Measurements from ENCODE around the gene NAA80. TPM values are rescaled to one million over a fixed set of nuclear protein-coding genes. Genes with fewer than 3 reads are reported as not detected.

NAA80 gene
- total RNA-seq, 1 donor from 2014 or later: 11.8 TPM

DNA sequence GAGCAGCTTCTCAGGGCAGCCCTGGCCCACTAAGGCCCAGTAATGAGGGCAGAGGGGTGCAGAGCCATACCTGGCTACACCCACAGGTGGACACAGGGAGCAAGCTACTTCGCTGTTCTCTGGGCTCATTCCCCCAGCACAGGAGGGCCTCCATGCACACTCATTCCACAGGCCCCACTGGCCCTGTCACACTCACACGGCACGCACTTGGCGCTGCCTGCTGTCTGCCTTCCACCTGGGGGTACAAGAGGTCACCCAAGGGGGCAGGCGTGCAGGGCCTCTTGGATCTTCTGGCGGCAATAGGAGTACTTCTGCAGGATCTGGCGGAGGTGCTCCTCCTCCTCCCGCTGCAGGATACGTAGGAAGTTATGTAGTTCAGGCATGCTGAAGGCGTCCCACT is 31.1 kb upstream of the NAA80 start:
- DNase-seq (ENCODE audit: extremely low read depth, low read depth, low spot score): no peak

DNA sequence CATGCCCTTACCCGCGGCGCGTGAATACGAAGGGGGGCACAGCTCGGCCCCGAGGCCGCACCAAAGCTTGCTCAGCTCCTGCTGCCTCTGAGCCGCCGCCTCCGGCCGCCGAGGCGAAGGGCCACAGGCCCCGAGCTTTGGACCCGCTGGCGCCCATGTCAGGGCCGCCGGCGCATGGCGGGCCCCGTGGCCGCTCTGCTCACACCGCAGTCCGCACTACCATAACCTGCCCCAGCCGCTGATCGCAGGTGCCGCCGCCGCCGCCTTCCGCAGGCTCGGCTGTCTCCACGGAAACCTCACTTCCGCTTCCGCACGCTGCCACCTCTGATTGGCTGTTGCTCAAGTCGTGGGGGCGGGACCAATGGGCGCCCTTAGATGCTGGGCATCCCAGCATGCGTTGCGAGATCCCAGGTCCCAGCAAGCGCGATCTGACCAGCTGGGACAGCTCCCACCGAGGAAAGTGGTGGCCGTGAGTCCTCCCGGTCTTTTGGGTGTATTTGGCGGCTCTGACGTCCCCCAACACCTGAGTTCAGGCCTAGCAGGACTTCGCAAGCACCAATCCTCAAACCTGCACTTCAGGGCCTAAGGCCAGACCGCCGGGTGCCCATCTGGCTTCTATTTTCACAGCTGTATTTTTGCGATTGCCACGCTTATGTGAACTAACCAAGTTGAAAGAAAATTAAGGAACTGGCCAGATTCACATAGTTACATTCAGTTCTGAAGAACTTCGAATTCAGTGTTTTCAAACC is 28.9 kb upstream of the NAA80 start, which contains the start of gene TUSC2:
Gene TUSC2, minus strand, starts transcription at position 281 of the 749 bp plus-strand sequence. Its CDS starts 124 bp downstream, at position 157.
- DNase-seq (ENCODE audit: extremely low read depth, low read depth, low spot score): no peak

DNA sequence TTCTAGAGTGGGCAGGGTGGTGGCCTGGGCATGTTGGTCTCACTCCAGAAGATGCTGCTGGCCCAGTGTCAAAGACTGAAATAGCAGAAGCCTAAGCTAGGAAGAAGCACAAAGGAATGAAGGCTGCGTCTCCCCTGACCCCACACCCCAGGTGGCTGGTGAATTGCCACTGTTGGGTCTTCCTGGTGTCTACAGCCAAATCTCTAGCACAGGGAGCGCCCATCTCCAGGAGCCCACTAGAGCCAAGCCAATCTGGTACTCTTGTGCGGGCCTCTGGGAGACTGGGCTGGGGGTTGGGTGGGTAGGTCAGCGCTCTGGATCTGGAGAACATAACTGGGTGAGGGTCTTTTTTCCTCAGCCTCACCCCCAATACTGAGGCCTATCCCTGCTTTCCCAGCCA is 27.9 kb upstream of the NAA80 start:
- DNase-seq (ENCODE audit: extremely low read depth, low read depth, low spot score): no peak

DNA sequence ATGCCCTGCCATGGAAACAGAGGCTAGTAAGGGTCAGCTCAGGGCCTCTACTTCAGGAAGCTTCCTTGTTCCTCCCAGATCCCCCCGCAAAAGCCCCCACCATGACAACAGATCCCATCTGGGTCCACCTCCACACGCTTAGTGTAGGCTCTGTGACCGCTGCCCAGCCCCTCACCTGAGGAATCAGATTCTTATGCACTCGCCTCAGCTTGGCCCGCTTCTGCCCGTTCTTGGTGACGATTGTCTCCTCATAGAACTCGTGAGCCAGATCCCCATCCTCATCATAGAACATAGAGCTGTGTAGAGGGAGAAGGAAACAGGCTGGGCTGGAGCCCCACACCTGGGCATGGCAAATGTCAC is 27.0 kb upstream of the NAA80 start:
- DNase-seq (ENCODE audit: extremely low read depth, low read depth, low spot score): no peak

DNA sequence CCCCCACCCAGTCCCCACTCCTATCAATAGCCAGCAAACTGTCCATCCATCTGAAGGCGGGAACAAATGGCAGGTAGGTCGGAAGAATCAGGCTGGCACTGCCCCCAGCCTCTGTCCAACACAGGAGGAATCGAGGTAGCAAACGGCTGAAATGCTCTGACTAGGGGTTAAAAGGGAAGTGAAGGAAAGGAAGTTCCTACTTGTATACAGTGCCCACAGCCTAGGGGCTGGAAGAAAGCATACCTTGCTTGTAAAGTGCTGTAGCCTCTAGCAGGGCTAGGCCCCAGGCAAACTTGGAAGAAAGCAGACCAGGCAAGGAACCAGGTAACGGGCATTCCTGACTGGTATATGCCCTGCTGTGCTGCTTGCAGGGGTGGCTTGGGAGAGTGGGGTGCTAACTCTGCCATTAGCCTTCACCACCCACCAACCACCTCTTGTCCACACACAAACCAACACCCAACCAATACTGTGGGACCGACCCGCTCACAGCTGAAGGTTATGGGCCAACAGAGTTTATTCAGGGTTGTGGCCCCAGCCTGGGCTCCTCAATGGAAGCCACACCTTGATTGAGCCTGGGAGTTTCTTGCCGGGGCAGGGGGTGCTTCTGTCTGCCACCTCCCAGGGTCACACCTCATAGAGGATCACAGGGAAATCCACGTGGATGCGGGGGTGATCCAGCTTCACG is 26.4 kb upstream of the NAA80 start:
- no peak for DNase-seq (ENCODE audit: extremely low read depth, low read depth, low spot score)

DNA sequence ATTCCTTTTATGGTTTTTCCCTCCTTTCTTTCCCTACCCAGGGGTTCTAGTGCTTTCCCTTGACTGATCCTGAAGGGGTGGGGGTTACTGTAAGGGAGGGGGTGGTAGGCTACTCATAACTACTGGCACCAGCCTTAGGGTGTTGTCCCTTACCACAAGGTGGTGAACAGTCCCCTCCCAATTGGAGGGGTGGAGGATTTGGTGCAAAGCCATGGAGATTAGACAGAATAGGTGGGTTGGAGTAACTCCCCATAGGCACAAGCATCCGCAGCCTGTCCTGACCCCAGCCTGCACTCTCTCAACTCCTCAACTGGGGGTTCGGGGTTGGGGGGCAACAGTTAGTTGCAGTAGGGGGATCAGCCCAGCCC is 25.9 kb upstream of the NAA80 start:
- DNase-seq (ENCODE audit: extremely low read depth, low read depth, low spot score): no peak

DNA sequence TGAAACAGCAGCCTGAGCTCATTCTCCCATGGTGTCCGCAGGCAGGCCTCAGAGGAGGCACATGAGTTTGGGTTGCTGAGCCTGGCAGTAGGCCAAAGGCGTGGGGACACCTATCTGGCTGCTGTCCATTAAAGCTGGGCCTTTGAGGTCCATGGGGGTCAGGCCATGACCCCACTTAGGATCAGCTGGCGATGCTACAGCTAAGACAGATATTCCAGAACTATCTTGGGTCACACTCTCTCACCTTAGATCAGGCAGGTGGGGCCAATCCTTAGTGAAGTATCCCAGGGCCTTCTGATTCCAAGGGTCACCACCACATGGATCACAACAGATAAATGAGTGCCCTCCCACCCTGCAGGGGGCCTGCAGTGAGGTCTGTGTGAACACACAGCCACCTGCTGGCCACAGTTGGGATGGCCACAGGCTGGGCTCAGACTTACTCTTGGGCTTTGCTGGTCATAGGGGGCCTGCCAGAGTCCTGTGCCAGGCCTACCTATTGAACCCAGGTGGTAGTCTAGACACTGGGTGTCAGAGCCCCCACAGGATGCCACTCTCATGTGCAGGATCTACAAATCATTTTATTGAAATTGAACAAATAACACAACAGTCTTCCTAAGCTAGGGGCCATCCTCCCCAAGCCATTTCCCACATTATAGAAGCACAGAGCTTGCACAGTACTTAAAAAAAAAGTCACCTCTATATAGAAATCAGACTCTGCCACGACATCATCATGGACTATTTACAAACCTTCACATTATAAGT is 25.3 kb upstream of the NAA80 start:
- DNase-seq (ENCODE audit: extremely low read depth, low read depth, low spot score): no peak

DNA sequence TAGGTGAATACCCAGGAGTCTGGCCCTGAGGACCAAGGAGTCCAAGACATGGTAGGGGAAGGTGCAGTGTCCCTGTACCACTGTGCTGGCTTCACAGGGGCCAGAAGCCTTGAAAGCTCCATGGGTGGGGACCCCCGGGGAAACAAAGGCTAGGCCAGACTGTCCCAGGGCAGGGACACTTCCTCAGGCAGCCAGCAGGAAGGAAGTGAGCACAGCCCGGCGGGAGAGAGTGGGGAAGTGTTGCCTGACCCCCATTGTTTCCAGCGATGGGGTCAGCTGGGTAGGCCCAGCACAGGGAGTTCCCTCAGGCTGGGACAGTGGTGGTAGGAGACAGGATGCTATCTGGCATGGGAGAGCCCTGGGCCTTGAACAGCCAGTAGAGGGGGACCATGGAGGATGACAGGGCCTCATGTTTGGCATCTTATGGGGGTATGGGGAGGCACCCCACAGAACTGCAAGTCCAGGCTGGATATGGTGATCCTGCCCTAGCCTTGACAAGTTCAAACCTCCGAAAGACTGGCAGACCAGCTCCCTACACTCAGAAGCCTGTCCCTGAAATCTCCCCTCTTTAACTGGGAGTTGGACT is 24.5 kb upstream of the NAA80 start:
- no peak for DNase-seq (ENCODE audit: extremely low read depth, low read depth, low spot score)

DNA sequence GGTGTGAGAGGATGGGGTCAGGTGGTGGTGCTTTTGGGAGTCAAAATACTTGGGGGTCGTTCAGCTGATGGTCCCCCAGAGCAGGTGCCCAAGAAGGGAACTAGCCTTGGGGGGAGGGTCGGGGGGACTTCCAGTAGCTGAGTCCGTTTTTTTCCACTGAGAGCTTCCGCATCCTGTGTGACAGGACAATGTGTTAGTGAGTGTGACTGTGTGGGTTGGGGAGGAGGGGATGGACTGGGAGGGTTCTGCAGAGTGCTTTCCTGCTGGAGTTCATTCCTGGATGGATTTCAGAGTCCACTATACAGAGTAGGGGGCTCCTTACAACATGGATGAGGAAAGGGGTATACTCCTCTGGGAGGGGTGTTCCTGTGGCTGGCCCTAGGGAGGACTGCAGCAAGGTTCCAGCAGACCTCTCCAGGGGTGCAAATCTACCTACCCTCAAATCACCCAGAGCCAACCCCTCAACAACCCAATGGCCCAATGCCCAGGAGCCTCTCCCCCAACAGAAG is 23.9 kb upstream of the NAA80 start:
- no peak for DNase-seq (ENCODE audit: extremely low read depth, low read depth, low spot score)

DNA sequence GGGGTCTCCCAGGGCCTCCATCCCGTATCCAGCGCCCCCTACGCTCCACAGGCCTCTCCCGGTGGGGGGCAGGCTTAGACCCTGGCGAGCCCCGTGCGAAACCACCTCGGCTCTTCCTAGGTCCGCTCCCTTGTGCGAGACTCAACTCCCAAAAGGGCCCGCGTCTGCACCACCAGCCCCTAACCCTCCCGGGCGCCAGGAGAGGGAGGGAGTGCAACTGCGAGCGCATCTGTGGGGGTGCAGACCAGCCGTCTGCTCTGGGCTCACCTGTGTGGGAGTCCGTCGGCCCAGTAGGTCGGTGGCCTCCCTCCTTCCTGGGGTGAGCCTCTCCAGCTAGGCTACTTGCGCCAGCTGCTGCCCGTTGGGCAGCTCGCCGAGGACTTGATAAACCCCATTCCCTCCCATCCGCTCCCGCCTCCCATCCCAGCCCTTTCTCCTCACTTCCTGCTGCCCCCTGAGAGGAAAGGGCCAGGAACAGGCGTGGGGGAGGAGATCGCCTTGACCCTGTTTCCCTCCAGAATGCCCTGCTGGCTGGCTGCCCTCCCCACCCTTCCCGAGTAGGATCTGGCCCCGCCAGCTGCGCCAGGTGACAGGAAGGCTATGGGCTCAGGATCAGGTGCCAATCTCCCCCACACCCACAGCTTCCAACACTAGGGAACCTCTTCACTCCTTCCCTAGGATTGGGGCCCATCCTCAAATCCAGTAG is 23.3 kb upstream of the NAA80 start, which contains the start of gene HYAL2:
Gene HYAL2, minus strand, starts transcription at position 360 of the 706 bp plus-strand sequence. CDS start 2,256 bp downstream, outside the sequence.
- no peak for DNase-seq (ENCODE audit: extremely low read depth, low read depth, low spot score)

DNA sequence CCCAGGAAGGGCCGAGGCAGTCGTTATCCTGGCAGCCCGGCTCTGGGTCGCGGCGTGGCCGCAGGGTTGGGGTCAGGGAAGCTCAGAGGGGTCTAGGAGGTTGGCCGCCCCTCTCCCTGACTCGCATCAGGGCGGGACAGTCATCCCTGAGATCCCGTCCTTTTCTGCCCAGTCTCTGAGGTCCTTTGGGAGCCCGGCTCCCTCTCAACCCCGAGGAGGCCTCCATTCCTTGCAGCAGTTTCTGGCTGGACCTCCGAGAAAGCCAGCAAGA is 22.8 kb upstream of the NAA80 start:
- no peak for DNase-seq (ENCODE audit: extremely low read depth, low read depth, low spot score)

DNA sequence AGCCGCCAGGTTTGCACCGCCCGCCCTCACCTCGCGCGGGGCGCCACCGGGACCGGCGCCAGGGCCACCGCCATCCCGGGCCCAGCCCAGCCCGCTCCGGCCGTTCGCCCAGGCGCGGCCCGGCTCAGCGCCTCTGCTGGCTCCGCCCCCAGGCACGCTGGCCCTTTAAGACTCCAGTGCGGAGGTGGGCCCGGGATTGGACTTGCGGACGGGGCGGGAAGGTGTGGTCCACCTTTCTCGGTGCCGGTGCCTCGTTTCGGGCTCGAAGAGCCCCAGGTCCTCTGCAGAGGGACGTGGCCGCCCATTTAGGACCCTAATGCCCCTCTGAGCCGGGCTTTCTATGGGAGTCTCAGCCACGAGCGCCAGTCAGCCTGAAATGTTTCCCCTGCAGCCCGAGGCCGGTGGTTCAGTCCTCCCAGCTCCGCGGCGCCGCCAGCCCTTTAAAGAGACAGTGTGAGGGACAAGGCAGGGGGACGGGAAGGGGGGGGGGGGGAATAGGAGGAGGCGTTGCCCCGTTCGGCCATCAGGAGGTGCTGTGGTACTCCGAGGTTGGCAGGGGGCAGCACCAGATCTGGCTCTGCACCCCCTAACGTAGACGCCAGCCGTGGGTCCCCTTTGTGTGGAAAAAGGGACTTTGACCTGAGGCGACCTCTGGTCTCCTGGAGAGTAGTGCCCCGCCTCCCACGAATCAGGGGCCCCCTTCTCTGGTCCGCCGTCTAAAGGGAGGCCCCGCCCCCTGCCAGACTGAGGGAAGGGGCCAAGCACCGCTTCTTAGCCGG is 22.3 kb upstream of the NAA80 start:
- DNase-seq (ENCODE audit: extremely low read depth, low read depth, low spot score): no peak

DNA sequence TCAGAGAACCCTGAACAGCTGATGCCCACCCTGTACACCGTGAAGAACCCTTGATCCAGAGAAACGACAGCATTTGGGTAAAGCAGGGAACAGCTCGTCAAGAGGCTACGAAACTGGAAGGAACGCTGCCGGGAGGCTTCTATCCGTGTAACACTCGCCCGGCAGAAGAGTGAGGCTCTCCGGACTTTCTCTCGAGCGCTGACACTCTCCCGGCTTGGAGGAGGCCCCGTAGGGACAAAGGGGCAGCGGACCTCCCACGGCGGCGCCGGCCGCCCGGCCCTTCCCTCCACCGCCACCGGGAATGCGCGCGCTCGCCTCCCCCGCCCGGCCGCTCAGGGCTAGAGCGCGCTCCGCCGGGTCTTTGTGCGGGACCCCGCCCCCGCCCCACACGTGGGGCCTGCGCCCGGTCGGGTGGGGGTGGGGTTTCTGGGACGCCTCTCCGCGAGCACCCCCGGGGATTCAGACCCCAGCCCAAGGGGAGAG is 21.7 kb upstream of the NAA80 start:
- DNase-seq (ENCODE audit: extremely low read depth, low read depth, low spot score): no peak

DNA sequence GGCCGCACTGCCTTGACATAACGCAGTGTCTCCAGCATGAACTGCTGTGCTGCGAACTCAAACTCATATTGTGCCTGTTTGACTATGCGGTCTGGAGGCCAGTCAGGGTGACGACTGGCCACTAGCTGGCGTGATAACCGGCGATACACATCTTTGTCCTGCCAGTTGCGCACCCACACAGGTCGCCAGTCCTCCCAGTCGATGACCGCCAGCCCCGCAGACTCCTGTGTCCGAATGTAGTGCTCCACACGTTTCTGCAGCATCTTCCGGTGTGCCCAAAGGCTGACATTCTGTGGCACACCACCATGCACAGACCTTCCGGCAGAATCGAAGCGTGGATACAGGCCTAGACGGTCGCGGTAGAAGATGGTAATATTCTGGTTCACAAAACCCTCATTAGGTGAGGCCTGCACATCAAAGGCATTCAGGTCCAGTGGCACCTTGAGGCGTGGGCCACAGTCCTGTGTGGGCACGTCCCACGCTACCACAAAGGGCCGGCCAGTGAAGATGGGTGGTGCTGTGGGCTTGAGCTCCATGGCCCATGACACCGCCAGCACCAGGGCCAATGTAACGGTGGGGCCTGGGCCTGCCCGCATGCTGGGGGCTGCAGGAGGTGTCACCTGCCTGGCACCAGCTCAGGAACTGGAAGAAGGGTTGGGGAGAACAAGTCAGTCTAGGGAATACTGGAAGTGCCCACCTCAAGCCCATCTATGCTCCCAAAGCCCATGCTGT is 20.9 kb upstream of the NAA80 start:
- DNase-seq (ENCODE audit: extremely low read depth, low read depth, low spot score): no peak

DNA sequence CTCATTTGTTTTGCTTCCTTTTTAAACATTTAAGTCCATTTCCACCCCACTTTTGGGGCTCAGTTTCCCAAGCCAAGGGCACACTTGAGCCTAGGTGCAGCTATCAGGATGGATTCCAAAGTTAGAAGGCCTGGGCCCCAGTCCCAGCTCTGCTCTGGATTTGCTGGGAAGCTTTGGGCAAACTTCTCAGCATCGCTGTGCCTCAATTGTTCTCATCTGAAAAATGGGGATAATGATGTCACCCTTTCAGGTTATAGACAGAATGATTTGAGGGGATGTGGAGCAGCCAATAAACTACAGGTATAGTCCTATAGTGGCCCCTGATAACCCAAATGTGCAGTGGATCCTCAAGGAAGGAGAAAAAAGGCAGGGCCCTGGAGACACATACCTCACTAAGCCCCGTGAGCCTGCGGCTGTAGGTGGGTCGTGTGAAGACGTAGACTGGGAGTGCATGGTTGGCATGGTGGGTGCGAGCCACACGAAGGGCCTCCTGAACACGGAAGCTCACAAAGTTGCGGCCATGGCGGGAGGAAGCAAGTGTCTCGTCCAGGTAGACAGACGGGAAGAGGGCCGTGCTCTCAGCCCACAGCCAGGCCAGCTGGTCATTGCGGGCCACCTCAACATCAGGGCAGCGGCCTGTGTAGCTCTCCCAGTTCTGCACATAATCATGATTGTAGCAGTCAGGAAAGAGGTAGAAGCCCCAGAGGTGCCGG is 20.1 kb upstream of the NAA80 start:
- no peak for DNase-seq (ENCODE audit: extremely low read depth, low read depth, low spot score)

DNA sequence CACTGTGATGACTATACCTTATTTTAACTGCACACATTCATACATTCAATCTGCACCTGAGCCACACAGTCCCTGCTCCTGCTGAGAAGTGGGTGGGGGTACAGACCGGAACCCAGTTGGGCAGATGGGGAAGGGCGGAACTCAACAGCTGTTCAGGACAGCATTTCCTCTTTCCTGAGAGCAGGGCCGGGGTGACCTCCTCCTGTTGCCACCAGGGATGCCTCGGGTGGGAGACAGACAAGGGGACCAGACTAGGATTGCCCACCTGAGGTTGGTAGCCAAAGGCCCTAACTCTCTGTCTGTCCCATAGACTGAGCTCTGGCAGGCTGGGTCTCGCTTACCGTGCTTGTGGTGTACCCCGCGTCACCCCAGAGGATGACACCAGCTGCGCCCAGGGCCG is 19.4 kb upstream of the NAA80 start:
- no peak for DNase-seq (ENCODE audit: extremely low read depth, low read depth, low spot score)

DNA sequence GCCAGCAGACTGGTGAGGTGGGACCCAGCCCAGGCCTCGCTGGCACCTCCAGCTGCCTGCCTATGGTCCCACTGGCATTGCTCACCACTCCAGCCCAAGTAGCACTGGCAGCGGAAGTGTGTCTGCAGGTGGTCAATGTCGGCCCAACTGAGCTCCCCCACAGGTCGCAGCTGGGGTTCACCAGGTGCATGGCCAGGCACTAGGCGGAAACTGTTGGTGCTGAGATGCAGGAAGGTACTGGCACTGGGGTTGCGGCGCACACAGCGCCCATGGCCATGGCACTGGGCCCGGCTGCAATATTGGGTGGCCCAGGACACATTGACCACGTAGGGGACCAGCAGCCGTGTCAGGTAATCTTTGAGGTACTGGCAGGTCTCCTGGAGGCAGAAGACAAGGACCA is 19.0 kb upstream of the NAA80 start:
- no peak for DNase-seq (ENCODE audit: extremely low read depth, low read depth, low spot score)

DNA sequence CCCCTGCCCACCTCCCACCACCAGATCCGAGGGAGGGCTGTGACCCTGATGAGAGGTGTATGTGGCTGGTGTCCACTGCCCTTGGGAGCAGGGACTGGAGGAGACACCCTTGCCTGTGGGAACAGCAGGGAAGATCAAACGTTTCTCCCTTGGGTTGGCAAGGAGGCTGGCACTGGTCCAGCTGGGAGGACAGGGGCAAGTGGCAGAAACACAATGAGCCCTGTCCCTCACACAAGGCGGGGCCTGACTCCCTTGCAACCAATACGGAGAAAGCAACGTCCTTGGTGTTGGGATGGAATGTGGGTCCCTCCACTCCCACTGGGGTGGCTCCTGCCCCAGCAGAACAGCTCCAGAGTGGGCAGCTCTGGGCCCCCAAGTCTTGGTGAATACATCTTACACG is 18.1 kb upstream of the NAA80 start:
- DNase-seq (ENCODE audit: extremely low read depth, low read depth, low spot score): no peak

All from glomerular endothelial cell (primary cell).